Glomerular visceral epithelial cell (primary cell): ENCODE data around the gene UQCC2.

Source experiments
- DNase-seq: peaks from one replicate; pipeline ENCODE4 v3.0.0-alpha.2; 2016; ENCODE audit errors: extremely low spot score

UQCC2 gene

DNA sequence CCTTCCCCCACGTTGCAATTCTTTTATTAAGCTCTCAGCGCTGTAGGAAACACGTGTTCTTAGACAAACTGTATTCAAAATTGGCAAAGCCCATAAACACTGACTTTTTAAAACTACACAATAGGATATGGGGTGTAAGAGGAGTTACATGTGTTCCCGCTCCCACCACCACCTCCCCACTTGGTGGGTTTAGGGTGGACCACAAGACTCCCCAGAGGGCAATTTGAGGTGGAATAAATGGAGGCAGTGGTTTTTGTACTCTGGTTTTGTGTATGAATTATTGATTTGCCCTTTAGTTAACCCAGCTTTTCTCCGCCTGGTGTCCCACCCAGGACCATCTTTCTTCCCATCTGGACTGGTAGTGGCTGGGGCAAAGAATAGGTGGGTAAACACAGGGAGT lies 3.7 kb downstream of the UQCC2 start:
- DNase-seq, result no peak

DNA sequence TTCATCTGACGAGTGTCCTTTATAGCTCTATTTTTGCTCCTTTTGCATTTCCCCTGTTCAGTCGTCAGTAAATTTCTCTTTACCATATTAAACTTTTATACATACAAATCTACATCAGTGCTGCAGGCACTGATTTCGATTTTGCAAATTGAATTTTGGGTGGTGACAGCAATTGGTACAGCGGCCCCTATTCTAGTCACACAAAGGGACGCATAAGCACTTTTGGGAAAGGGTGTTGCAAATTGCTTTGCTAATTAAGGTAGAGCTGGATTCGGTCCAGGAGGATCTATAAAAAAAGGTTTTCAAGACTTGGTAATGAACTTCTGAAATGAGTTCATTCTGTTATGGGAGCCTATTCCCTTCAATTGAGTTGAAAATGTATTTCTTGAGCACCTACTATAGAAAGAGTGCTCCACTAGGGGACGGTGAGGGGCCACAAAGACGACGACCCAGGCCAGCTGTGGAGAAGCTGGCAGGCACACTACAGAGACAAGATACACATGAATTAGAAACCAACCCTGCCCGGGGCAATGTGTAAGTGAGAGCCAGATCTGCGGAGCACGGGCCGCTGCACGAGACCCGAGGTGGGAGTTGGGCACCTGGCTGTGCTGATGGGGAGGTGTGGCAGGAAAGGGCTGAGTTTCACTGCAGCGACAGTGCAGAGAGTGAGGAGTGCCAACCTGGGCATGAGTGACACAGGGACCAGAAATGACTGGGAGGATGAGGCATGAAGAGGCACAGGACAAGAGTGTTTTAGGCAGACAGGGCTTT lies 5.4 kb downstream of the UQCC2 start:
- no peak for DNase-seq

DNA sequence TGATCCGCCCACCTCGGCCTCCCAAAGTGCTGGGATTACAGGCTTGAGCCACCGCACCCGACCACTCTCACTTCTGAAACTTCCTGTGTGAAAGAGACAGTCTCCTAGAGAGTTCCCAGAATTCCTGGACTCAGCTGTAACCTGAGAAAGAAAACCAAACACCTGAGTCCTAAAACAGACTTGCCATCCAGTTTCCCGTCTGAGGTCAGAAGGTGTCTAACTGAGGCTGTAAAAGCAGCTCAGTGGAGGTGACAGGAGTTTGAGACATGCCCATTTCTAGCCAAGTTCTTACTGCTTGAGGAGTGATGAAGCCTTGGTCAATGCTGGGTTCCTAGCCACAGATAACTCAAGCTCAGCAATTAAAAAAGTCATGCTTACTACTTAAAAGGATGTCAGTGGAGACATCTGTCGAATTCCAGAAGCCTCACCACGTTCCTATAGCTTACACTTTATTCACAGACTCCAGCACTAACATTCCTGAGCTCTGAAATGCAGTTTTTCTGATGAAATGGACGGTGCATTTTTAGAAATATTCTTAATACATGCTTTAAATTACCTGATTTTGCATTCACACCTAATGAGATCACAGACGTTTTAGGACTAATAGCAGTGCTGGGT lies 6.1 kb downstream of the UQCC2 start:
- DNase-seq, result no peak

DNA sequence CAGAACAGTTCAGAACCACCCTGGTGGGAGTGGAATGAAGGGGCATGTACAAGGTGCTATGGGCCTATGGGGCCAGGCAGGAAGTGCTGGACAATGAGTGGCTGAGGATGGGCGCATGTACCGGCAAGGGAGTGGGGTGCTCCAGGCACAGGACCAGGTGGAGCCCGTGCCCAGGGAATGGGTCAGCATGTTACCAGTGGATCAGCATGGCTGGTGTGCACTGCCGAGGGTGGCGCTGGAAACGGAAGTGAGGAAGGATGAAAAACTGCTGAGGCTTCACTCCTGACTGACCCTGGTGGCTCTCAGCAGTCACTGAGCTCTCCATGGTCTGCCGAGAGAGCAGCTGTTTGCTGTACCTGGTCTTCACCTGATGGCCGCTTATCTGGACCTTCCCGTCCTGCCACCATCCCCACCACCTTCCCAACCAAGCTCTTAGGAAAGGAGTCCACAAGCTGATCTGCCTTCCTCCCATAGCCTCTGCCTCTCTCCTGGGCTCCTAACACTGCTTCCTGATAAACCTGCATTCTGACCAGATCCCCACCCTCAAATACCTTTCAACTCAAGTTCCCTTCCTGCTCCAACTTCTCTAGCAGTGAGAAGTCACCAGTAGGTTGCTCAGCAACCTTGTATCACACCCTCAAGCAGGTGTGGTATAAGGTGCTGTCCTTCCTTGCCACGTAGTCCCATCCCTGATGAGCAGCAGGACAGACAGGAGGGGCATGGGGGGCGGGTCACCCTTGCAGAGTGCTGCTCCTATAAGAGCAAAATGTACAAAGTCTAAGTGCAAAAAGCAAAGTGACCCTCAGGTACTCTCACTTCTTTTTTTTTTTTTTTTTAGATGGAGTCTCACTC lies 7.1 kb downstream of the UQCC2 start:
- DNase-seq, result no peak

DNA sequence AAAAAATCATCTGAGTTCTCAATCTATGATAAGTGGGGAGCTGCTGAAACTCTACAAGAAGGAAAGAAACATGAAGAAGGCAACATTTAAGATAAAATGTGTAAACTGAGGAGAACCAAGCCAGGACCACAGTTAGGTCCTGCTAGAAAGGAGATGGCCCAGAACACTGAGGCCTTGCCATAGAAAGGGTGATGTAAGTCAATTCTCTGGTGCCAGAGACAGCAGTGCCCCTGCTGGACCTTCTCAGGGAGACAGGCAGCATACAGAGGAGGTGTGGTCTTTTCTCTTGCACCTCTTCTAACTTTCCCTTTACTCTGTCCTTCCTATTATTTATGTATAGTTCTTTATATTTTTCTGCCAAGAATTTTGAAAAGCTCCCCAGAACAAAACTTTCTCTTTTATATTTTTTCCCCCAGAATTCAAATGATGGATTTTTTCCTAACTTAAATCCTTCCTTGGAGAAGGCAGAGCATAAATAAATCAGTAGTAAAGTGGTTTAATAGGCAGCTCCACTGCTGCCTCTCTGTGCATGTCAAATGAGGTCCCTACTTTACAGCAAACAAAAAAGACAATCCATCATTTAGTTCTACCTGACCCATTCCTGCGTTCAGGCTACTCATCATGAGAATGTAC lies 9.0 kb downstream of the UQCC2 start:
- peak; percentile 70 for DNase-seq

DNA sequence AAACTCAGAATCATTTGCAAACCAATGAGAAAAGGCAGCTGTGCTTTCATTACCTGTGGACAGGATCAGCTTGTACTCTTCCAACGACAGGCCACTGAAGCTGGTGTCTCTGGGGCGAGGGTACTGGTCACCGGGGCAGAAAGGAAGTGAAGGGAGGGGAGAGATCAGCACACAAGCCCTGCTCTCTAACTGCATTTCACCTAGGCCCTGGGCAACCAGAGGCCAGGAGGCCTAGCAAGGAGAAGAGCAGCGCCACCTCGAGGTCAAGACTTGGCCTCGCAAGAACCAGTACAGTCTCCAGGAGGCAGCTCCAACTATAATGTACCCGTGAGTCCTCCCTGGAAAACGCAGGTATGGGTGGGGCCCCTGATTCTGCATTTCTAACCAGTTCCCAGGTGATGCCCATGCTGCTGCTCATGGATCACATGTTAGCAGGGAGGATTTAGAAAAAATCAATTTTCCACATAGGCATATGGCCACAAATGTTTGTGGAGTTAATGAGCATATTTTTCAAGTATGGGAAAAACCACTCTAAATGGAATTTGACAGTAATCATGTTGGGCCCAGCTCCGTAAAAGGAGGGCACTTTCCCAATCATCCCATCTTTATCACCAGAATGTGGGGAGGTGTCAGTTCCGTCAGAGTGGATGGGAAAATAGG lies 11.0 kb downstream of the UQCC2 start:
- peak; percentile 74 for DNase-seq

DNA sequence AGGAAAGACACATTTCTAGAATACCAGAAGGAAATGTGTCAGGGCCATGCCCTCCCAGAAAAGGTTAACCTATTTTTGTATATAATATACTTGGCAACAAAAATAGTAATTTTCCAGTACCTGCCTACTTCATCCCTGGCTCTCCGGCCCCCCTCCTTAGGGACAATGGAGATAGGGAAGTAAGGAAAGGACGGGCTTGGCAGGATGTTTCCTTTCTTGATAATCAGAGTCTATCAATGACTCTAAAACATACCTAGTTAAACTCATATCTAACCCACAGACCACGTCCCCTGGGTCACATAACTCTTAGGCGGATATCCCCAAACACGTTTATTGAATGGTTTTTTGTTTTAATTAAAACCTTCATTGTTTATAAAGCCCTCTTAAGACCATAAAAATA lies 11.8 kb downstream of the UQCC2 start:
- DNase-seq, result no peak

DNA sequence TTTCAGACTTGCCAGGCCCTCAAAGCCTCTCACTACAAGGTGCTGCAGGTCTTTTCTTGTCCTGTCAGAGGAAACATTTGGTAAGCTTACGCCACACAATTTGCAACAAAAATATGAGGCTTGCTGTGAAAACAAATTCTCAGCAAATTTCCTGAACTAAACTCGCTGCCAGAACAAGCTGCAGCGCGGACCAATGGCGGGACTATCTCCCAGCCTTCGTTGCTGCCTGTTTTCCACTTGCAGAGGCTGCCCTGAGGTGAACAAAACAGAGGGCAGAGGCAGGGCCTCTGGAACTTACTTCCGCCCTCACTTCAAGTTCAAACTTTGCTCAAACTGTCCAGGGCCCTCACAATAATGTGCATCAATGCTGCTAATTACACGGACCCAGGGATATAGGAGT lies 12.4 kb downstream of the UQCC2 start:
- DNase-seq, result no peak

DNA sequence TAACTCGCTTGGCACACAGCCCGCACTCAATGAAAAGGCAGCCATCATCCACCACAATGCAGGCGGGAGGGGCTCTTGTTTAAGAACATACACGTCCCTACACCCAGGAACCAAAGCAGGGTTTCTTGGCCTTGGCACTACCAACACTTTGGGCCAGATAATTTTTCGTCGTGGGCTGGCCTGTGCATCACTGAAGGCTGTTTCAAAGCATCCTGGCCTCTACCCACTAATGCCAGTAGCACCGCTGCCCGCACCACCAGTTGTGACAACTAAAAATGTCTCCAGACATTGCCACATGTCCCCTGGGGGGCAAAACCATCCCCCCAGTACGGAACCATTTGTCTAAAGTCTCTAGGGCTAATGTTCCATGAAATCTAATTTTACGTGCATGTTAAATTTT lies 13.0 kb downstream of the UQCC2 start:
- DNase-seq, result no peak

DNA sequence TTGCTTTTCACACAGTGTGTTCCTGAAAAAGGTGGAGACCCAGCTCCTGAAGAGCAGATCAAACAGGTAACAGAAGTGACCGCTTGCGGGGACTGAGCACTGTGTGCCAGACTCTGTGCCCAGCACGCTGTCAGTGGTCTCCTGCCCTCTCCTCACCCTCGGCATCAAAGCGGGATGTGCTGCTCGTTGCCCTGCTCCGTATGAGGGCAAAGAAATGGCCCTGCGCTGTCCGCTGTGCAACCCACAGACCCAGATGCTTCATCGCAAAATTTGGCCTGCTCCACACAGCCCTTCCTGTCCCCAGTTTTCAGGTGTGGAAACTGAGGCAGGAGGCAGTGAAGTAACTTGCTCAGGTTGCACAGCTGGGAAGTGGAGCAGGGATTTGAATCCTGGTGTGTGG lies 13.7 kb downstream of the UQCC2 start:
- no peak for DNase-seq

DNA sequence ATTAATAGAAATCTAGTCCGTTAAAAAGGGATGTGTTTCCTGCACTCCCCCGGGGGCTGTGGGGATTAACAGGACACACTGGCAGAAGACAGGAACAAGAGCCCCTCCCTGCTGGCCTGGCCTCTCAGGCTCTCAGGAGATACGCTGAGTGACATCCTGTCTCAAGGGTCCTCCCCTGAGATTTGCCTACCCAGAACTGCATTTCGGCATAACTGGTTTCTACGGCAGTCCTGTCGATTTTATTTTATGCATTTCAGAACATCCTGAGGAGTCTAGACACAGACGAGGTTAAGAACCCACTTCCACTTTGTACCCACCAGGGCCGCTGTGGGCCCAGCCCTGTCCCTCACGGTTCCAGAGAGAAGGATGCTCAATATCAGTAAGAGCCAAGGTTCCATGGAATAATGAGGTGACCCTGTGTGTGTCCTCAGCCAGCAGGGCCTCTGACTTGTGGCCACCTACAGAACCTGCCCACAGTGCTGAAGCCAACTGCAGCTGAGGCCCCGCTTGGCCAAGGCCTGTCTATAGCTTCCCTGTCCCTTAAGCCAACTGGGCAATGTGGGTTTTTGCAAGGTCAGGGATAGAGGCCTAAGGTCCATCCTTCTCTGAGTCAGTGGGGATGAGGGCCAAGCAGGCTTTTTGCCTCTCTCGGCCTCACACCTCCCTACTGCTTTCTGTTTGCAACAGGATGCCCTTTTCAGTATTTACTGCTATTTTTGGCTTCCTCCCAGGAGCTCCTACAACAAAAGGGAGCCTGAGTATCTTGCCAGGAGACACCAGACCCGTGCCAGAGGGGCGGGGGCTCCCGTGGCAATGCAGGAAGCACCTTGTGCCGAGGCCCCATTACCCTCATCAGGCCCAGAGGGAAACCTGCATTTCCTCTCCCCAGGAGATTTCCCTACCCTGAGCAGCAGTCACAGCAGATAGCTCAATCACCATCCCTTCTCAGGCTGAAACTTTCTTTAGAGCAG lies 14.7 kb downstream of the UQCC2 start:
- peak; percentile 42 for DNase-seq

DNA sequence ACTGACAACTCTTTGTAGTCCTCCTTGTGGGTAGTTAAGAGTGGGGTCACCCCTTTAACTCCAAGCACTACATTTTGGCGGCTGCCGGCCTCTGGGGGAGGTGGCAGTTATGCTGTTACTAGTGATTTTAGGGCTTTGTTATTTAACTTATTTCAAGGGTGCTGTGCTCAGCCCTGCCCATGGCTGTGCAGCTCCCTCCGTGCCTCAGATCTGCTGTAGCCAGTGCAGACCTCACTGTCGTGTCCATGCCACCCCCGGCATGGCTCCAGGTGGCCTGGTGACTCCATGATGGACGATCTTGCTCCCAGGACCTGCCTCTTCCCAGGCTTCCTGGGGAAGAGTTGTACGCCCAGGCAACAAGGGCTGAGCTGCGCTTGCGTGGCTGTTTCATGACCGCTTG lies 15.4 kb downstream of the UQCC2 start:
- no peak for DNase-seq

DNA sequence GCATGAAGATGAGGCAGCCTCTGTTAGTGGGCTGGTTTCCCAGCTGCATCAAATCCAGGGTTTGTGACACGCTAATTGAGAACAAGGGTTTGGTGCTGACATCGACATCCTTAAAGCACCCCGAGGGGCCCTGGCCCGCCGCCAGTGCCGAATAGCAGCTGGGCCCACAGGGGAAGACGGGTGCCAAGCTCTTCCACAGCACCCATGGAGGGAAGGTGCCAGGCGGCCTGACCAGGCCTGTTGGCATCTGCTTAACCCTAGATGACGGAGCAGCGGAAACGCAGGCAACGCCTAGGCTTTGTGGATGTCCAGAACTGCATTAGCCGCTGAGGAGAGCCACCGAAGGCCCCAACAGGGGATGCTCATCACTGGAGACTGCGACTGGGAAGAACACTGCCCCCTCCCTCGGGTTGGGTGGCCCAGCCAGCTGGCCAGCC lies 16.0 kb downstream of the UQCC2 start:
- DNase-seq, result no peak

DNA sequence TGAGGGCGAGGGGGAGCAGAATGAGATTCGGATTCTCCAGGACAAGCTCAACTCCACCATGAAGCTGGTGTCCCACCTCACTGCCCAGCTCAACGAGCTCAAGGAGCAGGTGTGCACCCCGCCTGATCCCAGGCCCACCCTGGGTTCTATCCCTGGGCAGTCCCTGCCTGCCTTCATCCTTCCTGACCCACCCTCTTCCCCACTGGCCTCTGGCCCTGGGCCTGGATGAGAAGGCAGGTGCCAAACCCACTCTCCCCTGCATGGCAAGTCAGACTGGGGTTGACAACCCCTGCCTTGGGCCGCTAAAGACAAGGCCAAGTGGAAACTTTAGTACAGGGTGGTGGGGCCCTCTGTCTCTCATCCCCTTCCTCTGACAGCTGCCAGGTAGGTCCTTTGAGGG lies 16.5 kb downstream of the UQCC2 start:
- DNase-seq, result no peak

DNA sequence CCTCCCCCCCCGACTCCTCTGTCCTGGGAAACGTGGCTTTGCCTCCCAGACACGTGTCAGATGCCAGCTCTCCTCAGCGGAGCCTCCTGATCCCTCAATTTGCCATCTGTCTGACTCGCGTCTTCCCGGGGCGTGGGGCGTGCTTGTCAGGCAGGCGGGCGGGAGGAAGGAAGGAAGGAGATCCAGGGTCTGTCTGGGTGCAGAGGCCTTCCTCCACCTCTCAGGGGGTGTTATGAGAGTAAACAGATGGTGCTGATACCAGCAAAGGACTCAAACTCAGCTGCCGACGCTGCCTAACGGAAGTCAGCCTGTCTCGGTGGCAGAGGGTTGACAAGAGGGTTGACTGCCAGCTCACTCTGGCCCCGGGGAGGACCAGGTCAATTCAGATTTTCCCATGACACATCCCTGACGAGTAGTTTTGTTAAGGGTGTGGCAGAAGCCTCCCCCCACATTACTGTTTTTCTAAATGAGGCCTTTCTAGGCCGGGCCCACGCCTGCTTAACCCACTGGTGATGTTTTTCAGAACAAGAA lies 17.0 kb downstream of the UQCC2 start:
- no peak for DNase-seq

DNA sequence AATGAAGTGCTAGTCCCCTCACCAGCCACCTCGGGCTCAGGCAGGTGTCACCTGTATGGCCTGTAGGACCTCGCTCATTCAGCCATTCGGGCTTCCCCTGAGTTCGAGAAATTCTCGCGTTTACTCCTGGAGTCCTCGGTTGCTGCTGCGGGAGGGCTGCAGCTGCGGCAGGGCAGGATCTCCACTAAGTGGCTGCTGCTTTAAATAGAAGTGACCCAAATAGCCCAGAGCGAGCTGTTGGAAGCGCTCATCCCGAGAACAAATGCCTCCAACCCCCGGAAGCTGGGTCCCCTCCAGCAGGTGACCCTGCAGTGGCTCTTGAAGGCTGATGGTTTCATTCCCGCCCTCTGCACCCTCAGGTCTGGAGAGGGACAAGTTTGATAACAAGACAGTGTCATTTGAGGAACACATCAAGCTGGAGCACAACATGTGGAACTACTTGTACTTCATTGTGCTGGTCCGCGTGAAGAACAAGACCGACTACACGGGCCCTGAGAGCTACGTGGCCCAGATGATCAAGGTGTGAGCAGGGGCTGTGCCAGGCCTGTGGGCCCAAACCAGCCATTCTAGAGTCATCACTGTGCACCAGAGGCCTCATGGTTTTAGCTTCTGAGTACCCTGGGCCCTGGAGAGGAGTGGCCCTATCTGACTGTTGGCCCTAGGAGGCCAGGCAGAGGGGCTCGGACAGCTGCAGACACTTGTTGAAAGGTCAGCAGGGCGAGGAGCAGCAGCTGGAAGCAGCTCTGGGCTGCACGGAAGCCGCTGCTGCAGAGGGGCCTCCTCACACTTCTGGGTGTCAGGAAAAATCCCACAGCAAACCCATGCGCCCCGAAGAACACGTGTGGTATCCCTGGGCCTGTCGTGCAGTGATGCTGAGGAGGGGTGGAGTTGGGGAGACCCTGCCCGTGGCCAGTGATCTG lies 18.1 kb downstream of the UQCC2 start:
- no peak for DNase-seq

DNA sequence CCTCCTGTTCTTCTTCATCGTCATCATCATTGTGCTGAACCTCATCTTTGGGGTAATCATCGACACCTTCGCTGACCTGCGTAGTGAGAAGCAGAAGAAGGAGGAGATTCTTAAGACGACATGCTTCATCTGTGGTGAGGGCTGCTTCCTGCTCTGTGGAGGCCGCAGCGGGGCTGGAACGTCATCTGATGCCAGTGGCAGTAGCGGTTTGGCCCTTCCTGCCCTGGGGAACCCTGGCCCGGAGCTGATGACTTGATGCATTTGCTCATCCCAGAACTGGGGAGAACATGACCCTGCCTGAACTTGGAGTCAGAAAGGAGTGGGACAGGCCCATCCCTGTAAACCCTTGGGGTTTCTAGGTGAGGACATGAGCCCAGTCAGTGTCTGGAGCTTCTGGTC lies 18.7 kb downstream of the UQCC2 start:
- no peak for DNase-seq

DNA sequence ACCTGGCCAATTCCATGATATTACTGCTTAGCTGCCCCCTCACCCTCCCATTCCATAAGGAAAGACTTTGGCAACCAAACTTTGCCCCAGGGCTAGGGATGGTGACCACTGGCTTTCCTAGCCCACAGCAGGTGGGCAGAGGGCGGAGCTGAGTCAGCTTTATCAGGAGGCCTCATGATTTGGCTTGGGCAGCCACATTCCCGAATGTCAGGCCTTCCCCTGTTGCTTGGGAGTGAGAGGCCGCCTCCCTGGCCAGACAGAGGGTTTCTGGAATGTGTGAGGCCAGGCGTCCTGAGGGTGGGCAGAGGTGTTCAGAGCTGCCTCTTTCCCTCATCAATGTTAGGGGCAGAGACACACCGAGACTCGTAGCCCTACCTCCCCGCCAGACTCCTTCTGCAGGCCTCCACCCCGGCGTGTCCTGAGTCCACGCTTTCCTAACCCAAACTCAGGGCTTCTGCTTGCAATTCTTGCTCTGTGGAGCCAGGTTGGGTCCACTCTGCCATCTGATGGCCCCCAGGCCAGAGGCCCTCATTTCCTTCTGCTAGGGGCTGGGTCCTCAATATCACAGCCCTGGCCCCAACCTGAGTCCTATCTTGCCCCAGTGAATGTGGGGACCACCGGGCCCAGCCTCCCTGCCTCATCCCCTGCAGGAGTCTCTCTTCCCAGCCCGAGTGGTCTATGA lies 19.3 kb downstream of the UQCC2 start:
- no peak for DNase-seq
